Measurements from ENCODE around the gene SMAD6. TPM values are rescaled to one million over a fixed set of nuclear protein-coding genes. Genes with fewer than 3 reads are reported as not detected.
A peak's percentile ranks its signal among the peaks of the same experiment; 100 is the strongest.

The SMAD6 gene
- total RNA-seq, 1 donor from 2014 or later: 2.7 TPM

DNA sequence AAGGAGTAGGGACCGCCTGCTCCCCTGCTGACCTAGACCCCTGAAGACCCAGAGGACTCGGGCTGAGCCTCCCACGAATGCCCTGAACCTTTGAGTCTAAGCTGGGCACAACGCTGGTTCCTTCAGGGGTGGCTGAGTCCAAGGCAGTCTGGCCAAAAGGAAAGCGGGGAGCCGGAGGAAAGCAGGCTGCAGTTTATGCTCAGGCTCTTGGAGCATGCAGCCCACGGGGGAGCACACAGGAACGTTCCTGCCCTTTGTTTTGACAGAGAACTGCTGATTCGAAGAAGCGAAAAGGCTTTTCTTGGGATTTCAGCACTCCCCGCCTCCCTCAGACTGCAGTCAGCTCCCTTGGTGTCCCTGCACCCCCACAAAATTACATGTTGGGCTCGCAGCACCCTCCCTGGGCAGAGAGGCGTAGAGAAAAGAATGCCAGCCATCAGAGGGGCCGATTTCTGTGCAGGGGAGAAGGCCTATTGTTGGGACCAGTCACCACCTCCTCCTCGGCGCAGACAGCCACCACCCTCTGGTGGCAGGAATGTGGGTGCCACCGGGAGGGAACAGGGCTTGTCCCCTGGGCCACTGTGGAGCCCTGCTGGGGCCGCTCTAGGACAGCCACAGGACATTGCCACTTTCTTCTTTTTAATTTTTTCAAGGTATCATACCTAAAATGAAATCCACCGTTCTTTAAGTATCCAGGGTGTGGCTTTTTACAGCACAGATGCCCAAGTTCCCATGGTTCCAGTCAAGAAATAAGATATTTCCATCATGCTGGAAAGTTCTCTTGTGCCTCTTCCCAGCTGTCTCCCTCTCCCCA lies 72.2 kb downstream of the SMAD6 start:
- peak overlapping the region; percentile 58 for H3K27ac Mint-ChIP-seq (ENCODE audit: unreplicated experiment)
- H2AFZ ChIP-seq (ENCODE audit: low read depth, low read length): peak overlapping the region; percentile 74
- H3K4me1 Mint-ChIP-seq (ENCODE audit: low read depth, unreplicated experiment): peaks cover 10% of the 10 kb centered on the region

DNA sequence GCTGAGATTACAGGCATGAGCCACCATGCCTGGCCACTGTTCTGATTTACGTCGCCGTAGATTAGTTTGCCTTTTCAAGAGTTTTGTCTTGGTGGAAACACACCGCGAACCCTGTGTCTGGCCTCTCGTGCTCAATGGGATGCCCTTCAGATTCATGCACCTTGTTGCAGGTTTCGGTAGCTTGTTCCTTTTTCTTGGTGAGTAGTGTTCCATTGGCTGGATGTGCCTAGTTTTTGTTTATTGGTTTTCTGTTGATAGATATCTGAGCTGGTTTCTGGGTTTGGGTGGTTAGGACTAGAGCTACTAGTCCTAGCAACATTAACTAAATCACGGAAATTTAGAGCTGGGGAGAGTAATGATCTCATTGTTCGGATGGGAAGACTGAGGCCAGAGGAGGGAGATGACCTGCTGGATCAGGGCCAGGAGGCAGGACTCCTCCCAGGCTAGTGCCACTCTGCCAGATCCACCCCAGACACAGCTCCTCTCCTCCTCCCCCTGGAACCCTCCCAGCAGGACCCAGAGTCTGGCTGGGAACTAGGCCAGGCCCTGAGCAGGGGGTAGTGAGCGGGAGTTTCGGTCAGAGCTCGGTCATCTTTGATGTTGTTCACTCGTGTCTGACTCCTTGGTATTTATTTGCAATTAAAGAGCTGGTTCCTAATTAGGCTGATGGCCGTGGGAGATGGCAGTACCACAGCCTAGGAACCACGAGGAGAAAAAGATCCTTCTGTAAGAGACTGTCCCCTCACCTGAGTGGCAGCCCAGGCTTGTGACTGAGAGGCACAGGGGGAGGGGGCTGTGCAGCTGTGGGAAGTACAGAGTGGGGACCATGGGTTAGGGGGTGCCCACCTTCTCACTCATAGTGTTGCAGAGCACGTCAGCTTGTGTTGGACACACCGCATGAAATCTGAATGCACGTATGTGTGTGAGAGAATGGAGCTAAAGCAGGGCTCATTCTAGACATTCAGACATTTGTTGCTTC lies 73.4 kb downstream of the SMAD6 start:
- Histone ChIP-seq H3K4me3 (ENCODE audit: insufficient read depth, low read depth, low read length) (no peak overlapping the region), H3K9ac (ENCODE audit: low read length) (no peak overlapping the region), H3K4me1 (ENCODE audit: insufficient read depth, low read length) (peaks cover 57% of the 10 kb centered on the region), H3K36me3 (ENCODE audit: insufficient read depth, low read length) (no peaks in the 10 kb centered on the region), H3K27me3 (ENCODE audit: insufficient read depth, low read length) (no peaks in the 10 kb centered on the region), H3K4me2 (ENCODE audit: low read length) (peak overlapping the region; percentile 36), H2AFZ (ENCODE audit: low read depth, low read length) (no peak overlapping the region), H3K79me2 (ENCODE audit: insufficient read depth, low read length) (peaks cover 9% of the 10 kb centered on the region), H4K20me1 (ENCODE audit: insufficient read depth, low read length) (peaks cover 8% of the 10 kb centered on the region), H3K9me3 (ENCODE audit: insufficient read depth, low read depth, low read length) (no peaks in the 10 kb centered on the region), H3K27ac (ENCODE audit: low read depth, low read length) (no peak overlapping the region)
- H3K4me3 Mint-ChIP-seq (ENCODE audit: unreplicated experiment): peak overlapping the region; percentile 64
- peaks cover 19% of the 10 kb centered on the region for H3K4me1 Mint-ChIP-seq (ENCODE audit: low read depth, unreplicated experiment)
- no peaks in the 10 kb centered on the region for H3K36me3 Mint-ChIP-seq (ENCODE audit: low read depth, unreplicated experiment)
- no peak for DNase-seq (ENCODE audit: low read depth)
- TF ChIP-seq, protein P1, sequence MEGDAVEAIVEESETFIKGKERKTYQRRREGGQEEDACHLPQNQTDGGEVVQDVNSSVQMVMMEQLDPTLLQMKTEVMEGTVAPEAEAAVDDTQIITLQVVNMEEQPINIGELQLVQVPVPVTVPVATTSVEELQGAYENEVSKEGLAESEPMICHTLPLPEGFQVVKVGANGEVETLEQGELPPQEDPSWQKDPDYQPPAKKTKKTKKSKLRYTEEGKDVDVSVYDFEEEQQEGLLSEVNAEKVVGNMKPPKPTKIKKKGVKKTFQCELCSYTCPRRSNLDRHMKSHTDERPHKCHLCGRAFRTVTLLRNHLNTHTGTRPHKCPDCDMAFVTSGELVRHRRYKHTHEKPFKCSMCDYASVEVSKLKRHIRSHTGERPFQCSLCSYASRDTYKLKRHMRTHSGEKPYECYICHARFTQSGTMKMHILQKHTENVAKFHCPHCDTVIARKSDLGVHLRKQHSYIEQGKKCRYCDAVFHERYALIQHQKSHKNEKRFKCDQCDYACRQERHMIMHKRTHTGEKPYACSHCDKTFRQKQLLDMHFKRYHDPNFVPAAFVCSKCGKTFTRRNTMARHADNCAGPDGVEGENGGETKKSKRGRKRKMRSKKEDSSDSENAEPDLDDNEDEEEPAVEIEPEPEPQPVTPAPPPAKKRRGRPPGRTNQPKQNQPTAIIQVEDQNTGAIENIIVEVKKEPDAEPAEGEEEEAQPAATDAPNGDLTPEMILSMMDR (IDR thresholded peaks at IDR 0.05; ENCODE audit: insufficient read depth, low read depth, low read length): no peak
- no peak for TF ChIP-seq EZH2 (IDR thresholded peaks at IDR 0.05; ENCODE audit: insufficient read depth, low read length)
- H3K9me3 Mint-ChIP-seq (ENCODE audit: unreplicated experiment): no peaks in the 10 kb centered on the region
- no peak for FAIRE-seq
- peak overlapping the region; percentile 55 for H3K27ac Mint-ChIP-seq (ENCODE audit: unreplicated experiment)
- H3K27me3 Mint-ChIP-seq (ENCODE audit: low read depth, unreplicated experiment): peaks cover 19% of the 10 kb centered on the region

More for the DNA sequence above, 72.2 kb downstream of the SMAD6 start:
- no peak for TF ChIP-seq EZH2 (IDR thresholded peaks at IDR 0.05; ENCODE audit: insufficient read depth, low read length)
- TF ChIP-seq, protein P1 (IDR thresholded peaks at IDR 0.05; ENCODE audit: insufficient read depth, low read depth, low read length): peak; percentile 87
- Histone ChIP-seq H3K79me2 (ENCODE audit: insufficient read depth, low read length) (peaks cover 11% of the 10 kb centered on the region), H3K27me3 (ENCODE audit: insufficient read depth, low read length) (no peaks in the 10 kb centered on the region), H3K9me3 (ENCODE audit: insufficient read depth, low read depth, low read length) (no peaks in the 10 kb centered on the region), H3K9ac (ENCODE audit: low read length) (peak overlapping the region; percentile 45), H3K36me3 (ENCODE audit: insufficient read depth, low read length) (no peaks in the 10 kb centered on the region), H4K20me1 (ENCODE audit: insufficient read depth, low read length) (peaks cover 8% of the 10 kb centered on the region), H3K4me3 (ENCODE audit: insufficient read depth, low read depth, low read length) (no peak overlapping the region), H3K4me2 (ENCODE audit: low read length) (peak overlapping the region; percentile 50), H3K27ac (ENCODE audit: low read depth, low read length) (no peak overlapping the region), H3K4me1 (ENCODE audit: insufficient read depth, low read length) (peaks cover 45% of the 10 kb centered on the region)
- no peak overlapping the region for H3K4me3 Mint-ChIP-seq (ENCODE audit: unreplicated experiment)
- no peaks in the 10 kb centered on the region for H3K9me3 Mint-ChIP-seq (ENCODE audit: unreplicated experiment)
- DNase-seq (ENCODE audit: low read depth): peak; percentile 42
- no peak for FAIRE-seq
- H3K27me3 Mint-ChIP-seq (ENCODE audit: low read depth, unreplicated experiment): peaks cover 23% of the 10 kb centered on the region
- H3K36me3 Mint-ChIP-seq (ENCODE audit: low read depth, unreplicated experiment): no peaks in the 10 kb centered on the region

Measured in astrocyte (in vitro differentiated cells and primary cell).